ENCODE data around the gene SCD5. TPM values are rescaled to one million over a fixed set of nuclear protein-coding genes. Genes with fewer than 3 reads are reported as not detected.

SCD5 gene
- total RNA-seq, 6 experiments from 2014 or later, result 0.62 to 1.4 (median 0.96) TPM

- Histone ChIP-seq H3K4me3 (no peak overlapping the region), H3K9me3 (no peaks in the 10 kb centered on the region), H3K27ac (no peak overlapping the region), H3K4me1 (peaks cover 0 to 8% (median 0%) of the 10 kb centered on the region in 4 donors), H3K36me3 (no peaks in the 10 kb centered on the region), H3K27me3 (no peaks in the 10 kb centered on the region)
- DNase-seq (no peak), ATAC-seq (no peak)
- WGBS (ENCODE audit: insufficient coverage, low coverage, low lambda C conversion rate, missing lambda C conversion rate), result 93% methylated on average over 2 of the region's 7 CpGs
- intact Hi-C loops (cut with DNase I), result no loop called here
- TF ChIP-seq, protein P1, sequence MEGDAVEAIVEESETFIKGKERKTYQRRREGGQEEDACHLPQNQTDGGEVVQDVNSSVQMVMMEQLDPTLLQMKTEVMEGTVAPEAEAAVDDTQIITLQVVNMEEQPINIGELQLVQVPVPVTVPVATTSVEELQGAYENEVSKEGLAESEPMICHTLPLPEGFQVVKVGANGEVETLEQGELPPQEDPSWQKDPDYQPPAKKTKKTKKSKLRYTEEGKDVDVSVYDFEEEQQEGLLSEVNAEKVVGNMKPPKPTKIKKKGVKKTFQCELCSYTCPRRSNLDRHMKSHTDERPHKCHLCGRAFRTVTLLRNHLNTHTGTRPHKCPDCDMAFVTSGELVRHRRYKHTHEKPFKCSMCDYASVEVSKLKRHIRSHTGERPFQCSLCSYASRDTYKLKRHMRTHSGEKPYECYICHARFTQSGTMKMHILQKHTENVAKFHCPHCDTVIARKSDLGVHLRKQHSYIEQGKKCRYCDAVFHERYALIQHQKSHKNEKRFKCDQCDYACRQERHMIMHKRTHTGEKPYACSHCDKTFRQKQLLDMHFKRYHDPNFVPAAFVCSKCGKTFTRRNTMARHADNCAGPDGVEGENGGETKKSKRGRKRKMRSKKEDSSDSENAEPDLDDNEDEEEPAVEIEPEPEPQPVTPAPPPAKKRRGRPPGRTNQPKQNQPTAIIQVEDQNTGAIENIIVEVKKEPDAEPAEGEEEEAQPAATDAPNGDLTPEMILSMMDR (IDR thresholded peaks at IDR 0.05), result no peak
- no peak for TF ChIP-seq POLR2A (IDR thresholded peaks at IDR 0.05)
Observed at GRCh38 chr4:82711158-82711785, 87.3 kb downstream of the SCD5 start.

DNA sequence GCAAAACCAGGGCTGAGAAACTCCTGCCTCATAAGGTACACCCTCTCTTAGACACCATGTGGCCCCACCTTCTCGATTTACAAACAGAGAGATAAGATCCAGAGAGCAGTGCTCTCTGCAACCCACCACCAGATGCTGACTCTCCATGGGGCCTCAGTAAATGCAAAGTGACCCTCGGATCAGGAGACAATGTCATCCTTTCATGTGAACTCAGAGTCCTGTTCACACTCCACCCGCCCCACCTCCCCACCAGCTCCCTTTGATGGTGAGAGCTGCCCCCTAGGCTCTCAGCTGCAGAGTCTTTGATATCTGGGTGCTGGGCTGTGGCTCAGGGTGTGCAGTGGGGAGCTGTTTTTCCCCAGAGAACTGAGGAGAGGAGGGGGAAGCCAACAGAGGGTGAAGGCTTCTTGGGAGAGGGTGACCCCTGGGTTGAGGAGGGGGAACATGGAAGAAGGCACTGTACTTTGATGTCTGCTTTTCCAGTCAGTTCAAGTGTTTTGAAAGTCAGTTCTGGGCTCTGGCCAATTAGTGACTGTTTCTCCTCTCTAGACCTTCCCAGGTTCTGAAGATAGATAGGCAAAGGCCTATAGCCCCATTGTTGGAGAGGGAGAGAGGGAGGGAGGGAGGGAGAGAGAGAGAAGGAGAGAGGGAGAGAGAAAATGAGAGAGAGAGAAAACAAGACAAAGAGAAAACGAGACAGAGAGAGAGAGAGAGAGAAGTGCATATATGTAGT is 88.2 kb downstream of the SCD5 start:
- intact Hi-C loops (cut with DNase I), result no loop called here
- Histone ChIP-seq H3K4me3 (no peak overlapping the region), H3K9me3 (no peaks in the 10 kb centered on the region), H3K27ac (no peak overlapping the region), H3K27me3 (no peaks in the 10 kb centered on the region), H3K4me1 (no peaks in the 10 kb centered on the region), H3K36me3 (no peaks in the 10 kb centered on the region)
- ATAC-seq, result no peak
- TF ChIP-seq, protein P1 (IDR thresholded peaks at IDR 0.05), result no peak
- no peak for TF ChIP-seq POLR2A (IDR thresholded peaks at IDR 0.05)
- WGBS (ENCODE audit: insufficient coverage, low coverage, low lambda C conversion rate, missing lambda C conversion rate), result 21% methylated on average over 2 of the region's 4 CpGs
- no peak for DNase-seq

DNA sequence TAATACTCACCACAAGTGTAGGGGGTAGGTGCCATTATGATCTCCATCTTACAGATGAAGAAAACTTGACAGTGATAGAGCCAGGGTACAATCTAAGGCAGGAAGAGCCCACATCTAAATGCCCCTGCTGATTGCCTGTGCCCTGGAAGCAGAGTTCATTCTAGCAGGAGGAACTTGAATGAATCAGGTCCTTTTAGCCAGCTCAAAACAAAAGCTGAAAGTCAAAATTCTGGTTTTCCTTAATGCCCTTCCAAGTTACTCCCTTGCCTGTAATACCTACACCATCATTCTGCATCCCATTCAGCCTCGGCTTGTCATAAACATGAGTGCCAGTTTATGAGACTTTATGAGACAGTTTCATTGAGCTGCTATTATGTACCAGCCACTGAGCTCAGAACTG is 89.6 kb downstream of the SCD5 start:
- no peaks in the 10 kb centered on the region for H3K36me3 ChIP-seq
- H3K9me3 ChIP-seq, result no peaks in the 10 kb centered on the region
- DNase-seq (no peak), ATAC-seq (no peak)
- H3K4me3 ChIP-seq, result no peak overlapping the region
- H3K27ac ChIP-seq, result no peak overlapping the region
- TF ChIP-seq POLR2A (IDR thresholded peaks at IDR 0.05), result no peak
- TF ChIP-seq, protein P1 (IDR thresholded peaks at IDR 0.05), result no peak
- 100% methylated on average over 1 of the region's 1 CpG for WGBS (ENCODE audit: insufficient coverage, low coverage, low lambda C conversion rate, missing lambda C conversion rate)
- intact Hi-C loops (cut with DNase I), result no loop called here
- no peaks in the 10 kb centered on the region for H3K27me3 ChIP-seq
- no peaks in the 10 kb centered on the region for H3K4me1 ChIP-seq

GRCh38 chr4:82706349-82707000 is 92.1 kb downstream of the SCD5 start:
- TF ChIP-seq, protein P1 (IDR thresholded peaks at IDR 0.05), result no peak
- TF ChIP-seq POLR2A (IDR thresholded peaks at IDR 0.05), result no peak
- Histone ChIP-seq H3K9me3 (no peaks in the 10 kb centered on the region), H3K27me3 (no peaks in the 10 kb centered on the region), H3K4me3 (no peak overlapping the region), H3K27ac (no peak overlapping the region), H3K4me1 (no peaks in the 10 kb centered on the region), H3K36me3 (no peaks in the 10 kb centered on the region)
- intact Hi-C loops (cut with DNase I), result no loop called here
- 62% methylated on average over 2 of the region's 3 CpGs for WGBS (ENCODE audit: insufficient coverage, low coverage, low lambda C conversion rate, missing lambda C conversion rate)
- ATAC-seq (no peak), DNase-seq (no peak)

All from right lobe of liver (tissue), 6 donors.